Measurements from ENCODE around the gene SBNO1. TPM values are rescaled to one million over a fixed set of nuclear protein-coding genes. Genes with fewer than 3 reads are reported as not detected.
A peak's percentile ranks its signal among the peaks of the same experiment; 100 is the strongest.
"Not testable (repeated sequence)": the region's sequence is repeated elsewhere in the genome, so short reads cannot be mapped to it uniquely, and the experiment has no call there.

SBNO1 gene
- total RNA-seq, 3 donors from 2014 or later = 29.4 to 37.7 (median 33.4) TPM

GRCh38 chr12:123387508-123388176 is 23.0 kb upstream of the SBNO1 start:
- peaks cover 28% of the 10 kb centered on the region for H3K4me1 ChIP-seq (ENCODE audit: low read depth)
- DNase-seq (peak in 1 of 3 donors; percentile 10), ATAC-seq (no peak)
- no peak overlapping the region for H3K4me3 ChIP-seq
- H3K36me3 ChIP-seq (ENCODE audit: low read depth) = no peaks in the 10 kb centered on the region
- H3K9me3 ChIP-seq = no peaks in the 10 kb centered on the region
- intact Hi-C loops (cut with DNase I, micrococcal nuclease) = no loop called here
- TF ChIP-seq CTCF (IDR thresholded peaks at IDR 0.05) = no peak

GRCh38 chr12:123385536-123385935 is 20.9 kb upstream of the SBNO1 start:
- intact Hi-C loops (cut with DNase I, micrococcal nuclease); ATAC-seq; H3K36me3 ChIP-seq (ENCODE audit: low read depth): not testable (repeated sequence)

GRCh38 chr12:123384994-123385376 is 20.3 kb upstream of the SBNO1 start:
- Histone ChIP-seq H3K36me3 (ENCODE audit: low read depth) (no peaks in the 10 kb centered on the region), H3K4me3 (no peak overlapping the region), H3K4me1 (ENCODE audit: low read depth) (peaks cover 21% of the 10 kb centered on the region), H3K9me3 (no peaks in the 10 kb centered on the region)
- ATAC-seq (no peak), DNase-seq (no peak)
- intact Hi-C loops (cut with DNase I, micrococcal nuclease) = no loop called here
- TF ChIP-seq CTCF (IDR thresholded peaks at IDR 0.05) = no peak

More at GRCh38 chr12:123385536-123385935, 20.9 kb upstream of the SBNO1 start:
- not testable (repeated sequence) for DNase-seq, H3K4me3 ChIP-seq, H3K9me3 ChIP-seq
- H3K4me1 ChIP-seq (ENCODE audit: low read depth) = peaks cover 26% of the 10 kb centered on the region

- no peak for ATAC-seq
- Histone ChIP-seq H3K36me3 (ENCODE audit: low read depth) (no peaks in the 10 kb centered on the region), H3K4me1 (ENCODE audit: low read depth) (peaks cover 18% of the 10 kb centered on the region), H3K9me3 (no peaks in the 10 kb centered on the region), H3K4me3 (peak overlapping the region; percentile 41)
- intact Hi-C loops (cut with DNase I, micrococcal nuclease) = no loop called here
- DNase-seq = peak in 2 of 3 donors; percentile 56 to 66
- no peak for TF ChIP-seq CTCF (IDR thresholded peaks at IDR 0.05)
Measured at GRCh38 chr12:123384318-123384993, 19.8 kb upstream of the SBNO1 start.

- Histone ChIP-seq H3K9me3 (no peaks in the 10 kb centered on the region), H3K36me3 (ENCODE audit: low read depth) (no peaks in the 10 kb centered on the region), H3K4me3 (no peak overlapping the region), H3K4me1 (ENCODE audit: low read depth) (peaks cover 13% of the 10 kb centered on the region)
- no peak for TF ChIP-seq CTCF (IDR thresholded peaks at IDR 0.05)
- intact Hi-C loops (cut with DNase I, micrococcal nuclease) = no loop called here
- no peak for DNase-seq
- no peak for ATAC-seq
Measured at GRCh38 chr12:123382684-123383083, 18.0 kb upstream of the SBNO1 start.

GRCh38 chr12:123379391-123379790 is 14.7 kb upstream of the SBNO1 start:
- no peak for ATAC-seq
- H3K9me3 ChIP-seq = no peaks in the 10 kb centered on the region

GRCh38 chr12:123372415-123372814 is 7.8 kb upstream of the SBNO1 start:
- H3K4me3 ChIP-seq; H3K4me1 ChIP-seq (ENCODE audit: low read depth); H3K36me3 ChIP-seq (ENCODE audit: low read depth); ATAC-seq; DNase-seq; intact Hi-C loops (cut with DNase I, micrococcal nuclease); H3K9me3 ChIP-seq: not testable (repeated sequence)

More at GRCh38 chr12:123379391-123379790, 14.7 kb upstream of the SBNO1 start:
- intact Hi-C loops (cut with DNase I, micrococcal nuclease) = no loop called here
- H3K4me3 ChIP-seq = no peak overlapping the region
- no peaks in the 10 kb centered on the region for H3K36me3 ChIP-seq (ENCODE audit: low read depth)
- H3K4me1 ChIP-seq (ENCODE audit: low read depth) = no peaks in the 10 kb centered on the region
- TF ChIP-seq CTCF (IDR thresholded peaks at IDR 0.05) = no peak
- no peak for DNase-seq

GRCh38 chr12:123371667-123372368 is 7.2 kb upstream of the SBNO1 start:
- ATAC-seq; H3K36me3 ChIP-seq (ENCODE audit: low read depth); intact Hi-C loops (cut with DNase I, micrococcal nuclease); H3K9me3 ChIP-seq; H3K4me1 ChIP-seq (ENCODE audit: low read depth); H3K4me3 ChIP-seq; DNase-seq: not testable (repeated sequence)
